Measurements from ENCODE around the gene NELL2. TPM values are rescaled to one million over a fixed set of nuclear protein-coding genes. Genes with fewer than 3 reads are reported as not detected.

NELL2 gene
- total RNA-seq, result 1 to 10 TPM; 5.1 to 6.9 TPM
- polyA plus RNA-seq (2013, experiment 1 of 2), result 52.8 TPM
- polyA plus RNA-seq (2013, experiment 2 of 2), result 44.1 TPM
- long read RNA-seq, experiment 1, partial matches to known transcripts, result 1 of 1 reads
- long read RNA-seq, experiment 1, other reads (novel, unspliced or antisense), result 0 of 1 reads
- long read RNA-seq, experiment 2, partial matches to known transcripts, result 2 of 6 reads
- long read RNA-seq, experiment 2, other reads (novel, unspliced or antisense), result 2 of 6 reads
- long read RNA-seq, experiment 3, transcript NELL2-205 (21 exons, 3,196 nt), result minor isoform, 16 of 45 reads
- long read RNA-seq, experiment 3, transcript NELL2-203 (20 exons, 3,612 nt), result major isoform, 21 of 45 reads
- long read RNA-seq, experiment 3, partial matches to known transcripts, result 3 of 45 reads
- long read RNA-seq, experiment 3, other reads (novel, unspliced or antisense), result 5 of 45 reads
- long read RNA-seq, experiment 4, partial matches to known transcripts, result 0 of 1 reads
- long read RNA-seq, experiment 4, other reads (novel, unspliced or antisense), result 1 of 1 reads

DNA sequence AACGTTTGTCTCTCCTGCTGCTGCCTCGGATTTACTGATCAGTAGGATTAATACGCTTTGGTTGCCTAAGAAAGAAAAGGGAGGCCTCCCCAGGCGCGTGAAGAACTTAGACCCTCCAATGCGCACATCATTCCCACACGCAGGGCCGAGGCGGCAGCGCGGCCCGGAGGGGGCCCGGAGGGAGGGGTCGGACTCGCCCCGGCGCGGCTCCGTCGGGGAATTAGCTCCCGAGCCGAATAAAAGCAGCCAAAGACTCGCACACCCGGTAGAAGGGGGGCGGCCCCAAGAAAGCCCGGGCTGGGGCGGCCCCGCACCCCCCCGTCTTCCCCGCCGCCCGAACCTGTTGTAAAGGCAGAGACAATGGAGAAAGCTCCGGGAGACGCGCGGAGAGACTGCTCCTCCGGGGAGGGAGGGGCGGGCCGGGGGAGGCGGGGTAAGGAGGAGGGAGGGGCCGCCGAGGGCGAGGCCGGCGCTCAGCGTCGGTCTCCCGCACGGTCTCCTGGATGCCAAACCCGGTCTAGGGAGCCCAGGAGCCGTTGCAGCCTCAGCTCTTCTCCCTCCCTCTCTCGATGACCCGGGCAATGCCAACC, at the start of gene NELL2:
Gene NELL2 (minus strand): TSS at position 362 of the 590 bp plus-strand sequence. CDS start 446 bp downstream, outside the sequence.
- Histone ChIP-seq H3K27me3 (ENCODE audit: control insufficient read depth, insufficient read depth, low read length, poor library complexity, severe bottlenecking) (peaks cover 31% of the 10 kb centered on the region), H3K4me1 (ENCODE audit: control insufficient read depth, insufficient read depth, low read length) (peaks cover 5% of the 10 kb centered on the region), H3K9ac (ENCODE audit: extremely low read depth, low read length, poor library complexity, severe bottlenecking) (peak within 1 kb of the TSS; percentile 23), H3K4me3 (ENCODE audit: low read length) (peak within 1 kb of the TSS; percentile 86), H3K27ac (ENCODE audit: low read depth, low read length) (peak within 1 kb of the TSS; percentile 67), H3K9me3 (ENCODE audit: control insufficient read depth, low read length) (peaks cover 4% of the 10 kb centered on the region), H3K36me3 (ENCODE audit: control insufficient read depth, insufficient read depth, low read length) (no peaks in the 10 kb centered on the region)
- 0% methylated on average over 5 to 53 of the region's 53 CpGs for WGBS, 2 experiments (ENCODE audit: insufficient coverage in 1 of 2, insufficient read length in 1 of 2)
- H3K27ac Mint-ChIP-seq, result peak within 1 kb of the TSS; percentile 57
- H3K27me3 Mint-ChIP-seq (ENCODE audit: insufficient read depth), result peaks cover 39% of the 10 kb centered on the region
- no peaks in the 10 kb centered on the region for H3K36me3 Mint-ChIP-seq (ENCODE audit: low read depth)
- H3K4me1 Mint-ChIP-seq, result peaks cover 14% of the 10 kb centered on the region
- peaks cover 3% of the 10 kb centered on the region for H3K9me3 Mint-ChIP-seq
- H3K4me3 Mint-ChIP-seq, result peak within 1 kb of the TSS; percentile 73
- no peak for TF ChIP-seq CTCF (conservative IDR thresholded peaks at IDR 0.05)
- peak; percentile 96 for DNase-seq

DNA sequence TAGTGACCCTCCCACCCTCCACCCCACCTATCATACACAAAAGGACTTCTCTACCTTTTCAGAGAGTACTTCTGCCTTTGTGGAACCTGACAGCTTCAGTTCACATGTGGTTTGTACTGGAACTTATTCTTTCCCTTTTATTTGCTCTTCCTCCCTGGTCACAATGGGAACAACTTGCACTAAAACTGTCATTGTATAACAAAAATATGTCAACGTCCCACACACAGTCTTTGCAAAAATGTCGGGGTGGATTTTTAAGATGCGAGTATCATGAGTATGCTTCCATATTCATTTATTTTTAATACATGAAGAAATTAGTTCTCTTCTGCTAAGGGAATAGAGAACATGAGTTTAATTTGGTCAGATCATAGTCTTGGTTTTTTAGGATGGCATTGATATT, 45.6 kb upstream of the NELL2 start:
- Mint-ChIP-seq H3K36me3 (ENCODE audit: low read depth) (no peaks in the 10 kb centered on the region), H3K4me3 (no peak overlapping the region), H3K9me3 (no peaks in the 10 kb centered on the region), H3K4me1 (no peaks in the 10 kb centered on the region), H3K27me3 (ENCODE audit: insufficient read depth) (no peaks in the 10 kb centered on the region), H3K27ac (no peak overlapping the region)
- Histone ChIP-seq H3K9me3 (ENCODE audit: control insufficient read depth, low read length) (no peaks in the 10 kb centered on the region), H3K4me3 (ENCODE audit: low read length) (no peak overlapping the region), H3K9ac (ENCODE audit: extremely low read depth, low read length, poor library complexity, severe bottlenecking) (no peak overlapping the region), H3K36me3 (ENCODE audit: control insufficient read depth, insufficient read depth, low read length) (no peaks in the 10 kb centered on the region), H3K4me1 (ENCODE audit: control insufficient read depth, insufficient read depth, low read length) (no peaks in the 10 kb centered on the region), H3K27me3 (ENCODE audit: control insufficient read depth, insufficient read depth, low read length, poor library complexity, severe bottlenecking) (no peaks in the 10 kb centered on the region), H3K27ac (ENCODE audit: low read depth, low read length) (no peak overlapping the region)
- TF ChIP-seq CTCF (conservative IDR thresholded peaks at IDR 0.05), result no peak
- DNase-seq, result no peak
- 83 to 91% methylated on average over 1 of the region's 3 CpGs for WGBS, 2 experiments (ENCODE audit: insufficient coverage in 1 of 2, insufficient read length in 1 of 2)

- H3K27me3 Mint-ChIP-seq (ENCODE audit: insufficient read depth), result no peaks in the 10 kb centered on the region
These were observed 41.0 kb upstream of the NELL2 start for GRCh38 chr12:44917141-44917540.

More at GRCh38 chr12:44917141-44917540, 41.0 kb upstream of the NELL2 start:
- no peaks in the 10 kb centered on the region for H3K36me3 ChIP-seq (ENCODE audit: control insufficient read depth, insufficient read depth, low read length)
- no peaks in the 10 kb centered on the region for H3K9me3 Mint-ChIP-seq
- no peaks in the 10 kb centered on the region for H3K9me3 ChIP-seq (ENCODE audit: control insufficient read depth, low read length)
- no peak overlapping the region for H3K27ac Mint-ChIP-seq
- no peak overlapping the region for H3K4me3 Mint-ChIP-seq
- no peak for TF ChIP-seq CTCF (conservative IDR thresholded peaks at IDR 0.05)
- H3K4me3 ChIP-seq (ENCODE audit: low read length), result no peak overlapping the region
- H3K27ac ChIP-seq (ENCODE audit: low read depth, low read length), result no peak overlapping the region
- DNase-seq, result no peak
- no peaks in the 10 kb centered on the region for H3K4me1 ChIP-seq (ENCODE audit: control insufficient read depth, insufficient read depth, low read length)
- H3K4me1 Mint-ChIP-seq, result no peaks in the 10 kb centered on the region
- no peaks in the 10 kb centered on the region for H3K36me3 Mint-ChIP-seq (ENCODE audit: low read depth)
- no peak overlapping the region for H3K9ac ChIP-seq (ENCODE audit: extremely low read depth, low read length, poor library complexity, severe bottlenecking)
- 79 to 100% methylated on average over 1 of the region's 1 CpG for WGBS, 2 experiments (ENCODE audit: insufficient coverage in 1 of 2, insufficient read length in 1 of 2)
- H3K27me3 ChIP-seq (ENCODE audit: control insufficient read depth, insufficient read depth, low read length, poor library complexity, severe bottlenecking), result no peaks in the 10 kb centered on the region

All from endodermal cell (in vitro differentiated cells).